IMR-90 (cell line): ENCODE results near the gene SERPINE2.

Experiments used
- CHD1 ChIP-seq: IDR thresholded peaks from 2 replicates; pipeline ENCODE4 v1.6.1; 2012; ENCODE audit warnings: low read depth, low read length, improper control_type of control experiment
- CTCF ChIP-seq: conservative IDR thresholded peaks from 2 replicates; pipeline ENCODE4 v1.5.1; 2012; ENCODE audit warnings: mild to moderate bottlenecking, low read depth, low read length, improper control_type of control experiment
- ELK1 ChIP-seq: fragments of 150-350 bp; IDR thresholded peaks from 2 replicates; pipeline ENCODE4 v1.6.1; 2016; ENCODE audit warnings: low read depth, mild to moderate bottlenecking, low read length, moderate library complexity, borderline replicate concordance
- MAZ ChIP-seq: IDR thresholded peaks from 2 replicates; pipeline ENCODE4 v1.6.1; 2012; ENCODE audit warnings: low read depth, mild to moderate bottlenecking, low read length, improper control_type of control experiment, moderate library complexity, borderline replicate concordance
- MXI1 ChIP-seq: IDR thresholded peaks from 2 replicates; pipeline ENCODE4 v1.6.1; 2012; ENCODE audit warnings: low read depth, mild to moderate bottlenecking, low read length, moderate library complexity, borderline replicate concordance
- POLR2A ChIP-seq: IDR thresholded peaks from 2 replicates; pipeline ENCODE4 v1.6.1; 2012; ENCODE audit warnings: mild to moderate bottlenecking, low read depth, low read length
- RAD21 ChIP-seq: IDR thresholded peaks from 2 replicates; pipeline ENCODE4 v1.6.1; 2012; ENCODE audit warnings: low read length, improper control_type of control experiment
- RFX5 ChIP-seq: IDR thresholded peaks from 2 replicates; pipeline ENCODE4 v1.8.0; 2012; ENCODE audit warnings: low read depth, mild to moderate bottlenecking, low read length, moderate library complexity
- SMC3 ChIP-seq: fragments of 150-350 bp; IDR thresholded peaks from 2 replicates; pipeline ENCODE4 v1.6.1; 2016; ENCODE audit warnings: low read depth, mild to moderate bottlenecking, antibody characterized with exemption, low read length, moderate library complexity

GRCh38 chr2:223947711-223948205 lies 91.3 kb downstream of the SERPINE2 start:
- TF ChIP-seq CTCF (no peak), CHD1 (no peak), SMC3 (no peak), POLR2A (no peak), MXI1 (no peak), RFX5 (no peak), MAZ (no peak), ELK1 (no peak), RAD21 (no peak)
